AG08396 (cell line): ENCODE data around the gene UPK3B.
A peak's percentile ranks its signal among the peaks of the same experiment; 100 is the strongest.
"Not testable (repeated sequence)": the region's sequence is repeated elsewhere in the genome, so short reads cannot be mapped to it uniquely, and the experiment has no call there.

ENCODE experiments used
- DNase-seq: peaks from one replicate; pipeline ENCODE4 v3.0.0; 2012; ENCODE audit warnings: low spot score, mixed read lengths

The UPK3B gene

GRCh38 chr7:76492139-76492538, 18.2 kb upstream of the UPK3B start:
- DNase-seq: not testable (repeated sequence)

DNA sequence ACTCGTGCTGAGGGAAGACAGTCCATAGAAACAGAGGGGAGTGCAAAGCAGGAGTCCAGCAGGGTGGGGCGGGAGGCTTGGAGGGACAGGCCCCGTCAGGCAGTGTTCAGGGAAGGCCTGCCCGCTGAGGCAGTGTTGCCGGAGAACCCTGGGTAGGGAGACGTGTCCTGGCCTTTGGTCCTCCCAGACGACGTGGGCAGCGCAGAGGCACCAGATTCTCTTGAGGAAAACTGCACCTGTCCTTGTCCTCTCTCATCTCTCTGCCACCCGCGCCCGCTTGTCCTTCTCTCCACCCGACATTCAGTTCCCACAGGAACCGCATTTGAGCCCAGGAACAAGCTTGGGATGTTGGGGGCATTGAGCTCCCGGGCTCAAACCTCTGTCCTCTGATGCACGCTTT, 14.6 kb upstream of the UPK3B start:
- DNase-seq: not testable (repeated sequence)

GRCh38 chr7:76497918-76498582, 12.3 kb upstream of the UPK3B start:
- DNase-seq: not testable (repeated sequence)

- DNase-seq: not testable (repeated sequence)
Measured at GRCh38 chr7:76498583-76499200, 11.7 kb upstream of the UPK3B start.

- not testable (repeated sequence) for DNase-seq
Measured at GRCh38 chr7:76499201-76499923, 11.0 kb upstream of the UPK3B start.

DNA sequence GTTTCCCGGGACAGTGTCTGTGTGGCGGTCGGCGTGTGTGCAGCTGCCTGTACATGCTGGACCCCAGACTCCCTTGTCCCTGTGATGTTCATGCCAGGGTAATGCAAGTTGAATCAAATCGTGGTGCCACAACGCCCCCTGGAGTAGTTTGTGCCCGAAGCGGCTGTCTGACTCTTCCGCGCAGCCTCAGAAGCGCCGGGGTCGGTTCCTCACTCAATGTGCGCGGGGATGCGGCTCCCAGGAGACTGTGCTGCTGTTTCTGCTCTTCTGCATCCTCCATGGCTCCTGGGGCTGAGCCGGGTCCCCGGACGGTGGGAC, 10.5 kb upstream of the UPK3B start:
- DNase-seq: not testable (repeated sequence)

GRCh38 chr7:76502224-76502623, 8.1 kb upstream of the UPK3B start:
- DNase-seq: not testable (repeated sequence)

DNA sequence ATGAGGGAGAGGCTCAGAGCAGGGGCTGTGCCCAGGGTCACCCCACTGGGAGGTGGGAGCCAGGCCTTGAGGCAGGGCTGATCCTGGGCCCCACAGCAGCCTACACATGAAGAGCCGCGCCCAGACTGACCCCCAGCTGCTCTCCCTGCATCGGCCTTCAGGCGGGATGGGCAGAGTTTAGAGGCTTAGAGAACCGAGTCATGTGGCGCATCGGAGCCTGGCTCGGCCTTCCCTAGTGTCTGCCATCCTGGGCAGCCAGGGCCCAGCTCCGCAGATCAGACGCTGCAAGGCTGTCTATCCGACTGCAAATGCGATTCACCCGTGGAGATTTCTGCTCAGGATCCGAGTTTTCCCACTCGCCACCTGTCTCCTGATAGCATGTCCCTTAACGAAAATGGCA, 7.5 kb upstream of the UPK3B start:
- DNase-seq: not testable (repeated sequence)

- DNase-seq: not testable (repeated sequence)
Measured at GRCh38 chr7:76503244-76503643, 7.1 kb upstream of the UPK3B start.

GRCh38 chr7:76504351-76505167, 5.8 kb upstream of the UPK3B start:
- DNase-seq: not testable (repeated sequence)

DNA sequence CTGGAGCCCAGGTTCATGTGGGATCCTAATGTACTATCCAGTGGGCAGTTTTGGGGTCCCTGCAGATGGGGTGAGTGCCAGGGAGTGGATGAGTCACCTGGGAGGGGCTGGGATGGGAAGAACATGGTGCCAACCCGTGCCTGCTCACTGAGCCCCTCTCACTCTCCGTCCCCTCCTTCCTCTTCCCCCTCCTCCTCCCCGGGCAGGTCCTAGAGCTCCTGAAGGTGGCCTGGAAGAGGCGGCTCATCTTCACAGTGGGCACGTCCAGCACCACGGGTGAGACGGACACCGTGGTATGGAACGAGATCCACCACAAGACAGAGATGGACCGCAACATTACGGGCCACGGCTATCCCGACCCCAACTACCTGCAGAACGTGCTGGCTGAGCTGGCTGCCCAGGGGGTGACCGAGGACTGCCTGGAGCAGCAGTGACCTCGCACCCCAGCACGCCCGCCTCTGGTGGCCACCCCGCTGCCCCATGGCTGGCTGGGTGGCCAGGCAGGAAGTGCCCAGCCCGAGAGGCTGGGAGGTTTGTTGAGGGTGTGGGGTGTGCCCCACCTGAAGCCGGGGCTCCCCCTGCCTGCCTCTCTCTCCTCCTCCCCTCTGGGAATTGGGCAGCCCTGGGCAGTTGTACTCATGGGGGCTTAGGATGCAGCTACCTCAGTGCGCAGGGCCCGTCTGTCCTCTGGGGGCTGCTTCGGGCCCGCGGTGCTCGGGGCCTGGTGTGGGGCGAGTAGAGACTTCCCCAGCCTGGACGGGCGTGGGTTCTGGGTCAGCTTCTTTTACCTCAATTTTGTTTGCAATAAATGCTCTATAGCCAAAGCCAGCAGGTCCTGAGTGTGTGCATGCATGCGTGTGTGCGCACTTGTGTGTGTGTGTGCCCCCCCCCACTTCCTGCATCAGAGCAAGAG, 4.9 kb upstream of the UPK3B start:
- DNase-seq: no peak

DNA sequence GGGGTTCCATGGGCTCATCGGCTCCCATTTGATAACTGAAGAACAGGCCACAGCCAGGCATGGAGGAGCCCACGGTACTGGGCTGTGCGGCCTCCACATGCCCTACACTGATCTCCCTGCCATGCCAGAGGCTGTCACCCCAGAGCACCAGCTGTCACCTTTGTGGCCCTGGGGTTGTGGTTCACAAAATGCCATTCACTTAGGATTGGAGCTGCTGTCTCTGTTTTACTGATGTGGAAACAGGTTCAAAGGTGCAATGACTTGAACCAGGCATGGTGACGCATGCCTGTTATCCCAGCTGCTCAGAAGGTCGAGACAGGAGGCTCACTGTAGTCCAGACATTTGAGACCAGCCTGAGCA, 4.3 kb upstream of the UPK3B start:
- no peak for DNase-seq

- not testable (repeated sequence) for DNase-seq
Measured at GRCh38 chr7:76506643-76507042, 3.7 kb upstream of the UPK3B start.

DNA sequence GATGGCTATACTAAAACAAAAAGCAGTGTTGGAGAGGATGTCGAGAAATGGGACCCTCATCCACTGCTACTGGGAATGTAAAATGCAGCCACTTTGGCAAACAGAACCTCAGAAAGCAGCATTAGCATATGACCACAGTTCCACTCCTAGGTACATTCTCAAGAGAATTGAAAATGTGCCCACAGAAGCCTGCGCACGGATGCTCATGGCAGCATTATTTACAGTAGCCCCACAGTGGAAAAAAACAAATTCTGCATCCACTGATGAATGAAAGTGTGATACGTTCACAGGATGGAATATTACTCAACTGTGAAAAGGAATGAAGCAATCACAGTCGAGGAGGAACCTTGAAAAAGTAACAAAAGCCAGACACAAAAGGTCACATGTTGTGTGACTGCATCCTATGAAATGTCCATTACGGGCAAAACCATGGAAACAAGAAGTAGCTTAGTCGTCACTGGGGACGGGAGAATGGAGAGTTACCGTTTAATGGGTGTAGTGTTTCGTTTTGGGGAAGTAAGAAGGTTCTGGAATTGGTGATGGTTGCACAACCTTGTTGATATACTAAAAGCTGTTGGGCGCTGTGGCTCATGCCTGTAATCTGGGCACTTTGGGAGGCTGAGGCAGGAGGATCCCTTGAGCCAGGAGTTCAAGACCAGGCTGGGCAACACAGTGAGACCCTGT, 2.5 kb upstream of the UPK3B start:
- DNase-seq: peak; percentile 14

DNA sequence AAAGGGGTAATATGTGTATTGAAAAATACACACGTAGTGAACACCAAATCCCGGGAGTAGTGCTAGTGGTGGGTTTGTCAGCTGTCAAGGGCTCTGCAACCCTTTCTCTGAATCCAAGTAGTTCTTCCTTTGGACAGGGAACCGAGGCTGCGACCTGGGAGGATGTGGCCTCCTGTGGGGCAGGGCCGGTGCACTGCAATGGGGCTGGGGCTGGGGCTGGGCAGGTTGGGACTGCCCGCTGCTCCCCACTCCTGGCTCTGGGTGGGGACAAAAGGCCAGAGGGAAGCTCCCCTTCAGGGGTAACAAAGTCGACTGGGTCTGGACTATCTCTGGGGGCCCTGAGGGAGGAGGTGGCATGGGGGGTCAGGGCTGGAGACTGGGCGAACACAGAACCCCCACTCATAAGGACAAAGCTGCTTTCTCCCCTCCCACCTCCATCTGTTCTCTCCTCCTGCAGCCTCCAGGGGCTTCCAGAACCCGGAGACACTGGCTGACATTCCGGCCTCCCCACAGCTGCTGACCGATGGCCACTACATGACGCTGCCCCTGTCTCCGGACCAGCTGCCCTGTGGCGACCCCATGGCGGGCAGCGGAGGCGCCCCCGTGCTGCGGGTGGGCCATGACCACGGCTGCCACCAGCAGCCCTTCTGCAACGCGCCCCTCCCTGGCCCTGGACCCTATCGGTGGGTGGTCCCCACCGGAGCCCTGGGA, 1.0 kb downstream of the UPK3B start:
- DNase-seq: not testable (repeated sequence)

- not testable (repeated sequence) for DNase-seq
Measured at GRCh38 chr7:76511911-76512885, 1.8 kb downstream of the UPK3B start.

DNA sequence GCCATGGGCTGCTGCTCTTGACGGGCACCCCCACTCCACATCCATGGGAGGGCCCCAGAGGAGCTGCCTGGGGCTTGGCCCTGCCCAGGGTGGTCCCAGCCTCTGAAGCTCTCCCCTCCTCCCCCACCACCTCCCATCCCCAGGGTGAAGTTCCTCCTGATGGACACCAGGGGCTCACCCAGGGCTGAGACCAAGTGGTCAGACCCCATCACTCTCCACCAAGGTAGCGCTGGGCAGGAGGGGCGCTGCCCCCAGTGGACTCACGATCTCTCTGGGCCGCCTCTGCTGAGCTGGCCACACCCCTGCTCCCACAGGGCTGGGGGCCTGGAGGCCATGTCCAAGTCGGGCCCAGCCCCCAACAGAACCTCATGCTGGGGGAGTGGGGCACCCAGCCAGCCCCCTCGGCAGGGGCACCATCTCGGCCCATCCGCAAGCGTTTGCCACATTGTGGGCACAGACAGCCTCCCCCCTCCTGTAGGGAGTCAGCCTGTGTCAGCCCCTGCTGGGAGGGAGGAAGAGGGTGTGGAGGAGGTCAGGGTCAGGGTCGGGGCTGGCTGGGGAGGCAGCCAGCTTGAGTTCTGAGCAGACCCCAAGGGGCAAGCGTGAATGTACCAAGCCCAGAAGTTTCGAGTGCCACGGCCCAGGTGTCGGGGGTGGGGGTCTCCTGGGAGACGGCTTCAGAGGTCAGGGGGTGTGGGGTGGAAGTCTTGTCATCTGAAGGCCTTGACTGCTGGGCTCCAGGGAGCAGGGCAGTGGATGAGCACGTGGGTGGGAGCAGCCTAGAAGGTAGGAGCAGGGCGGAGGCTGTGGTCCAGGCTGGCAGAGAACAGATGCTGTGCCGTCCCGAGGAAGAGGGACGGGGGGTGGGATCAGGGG, 2.8 kb downstream of the UPK3B start:
- peak; percentile 27 for DNase-seq
